SH-SY5Y (cell line): ENCODE data around the gene TEX38.

ENCODE experiments used
- GATA2 ChIP-seq: IDR thresholded peaks from 2 replicates; pipeline ENCODE4 v1.6.1; 2011; ENCODE audit warnings: mild to moderate bottlenecking, low read depth, low read length
- GATA3 ChIP-seq: IDR thresholded peaks from 2 replicates; pipeline ENCODE4 v1.6.1; 2011; ENCODE audit warnings: low read depth, mild to moderate bottlenecking, low read length, moderate library complexity

- TF ChIP-seq GATA2 (no peak), GATA3 (no peak)
Observed at GRCh38 chr1:46657775-46658174, 13.9 kb upstream of the TEX38 start.
